ENCODE measurements around the gene ADH4.

- TF ChIP-seq JUN (IDR thresholded peaks at IDR 0.05; ENCODE audit: borderline replicate concordance, insufficient read depth, insufficient read length, low read depth) (no peak), POLR2A (IDR thresholded peaks at IDR 0.05; ENCODE audit: low read depth, low read length) (no peak), CTCF (IDR thresholded peaks at IDR 0.05; ENCODE audit: extremely low read depth in 1 of 2, insufficient read depth in 1 of 2, low read depth in 1 of 2, low read length in 2 of 2) (no peak), FOS (IDR thresholded peaks at IDR 0.05; ENCODE audit: borderline replicate concordance, insufficient read depth, low read length) (no peak), MYC (IDR thresholded peaks at IDR 0.05; ENCODE audit: low read depth, low read length) (no peak), POLR2AphosphoS5 (IDR thresholded peaks at IDR 0.05; ENCODE audit: insufficient read depth, low read depth, low read length) (no peak), EZH2 (IDR thresholded peaks at IDR 0.05; ENCODE audit: borderline replicate concordance, low read depth, low read length, severe bottlenecking) (no peak), MAX (IDR thresholded peaks at IDR 0.05; ENCODE audit: insufficient read depth, insufficient read length) (no peak), GATA2 (IDR thresholded peaks at IDR 0.05; ENCODE audit: insufficient read depth, insufficient read length, low read depth, low read length) (no peak)
Observed at GRCh38 chr4:99180382-99181070, 36.4 kb upstream of the ADH4 start.
